Fibroblast of upper back skin (primary cell): ENCODE data around the gene HIPK2.

ENCODE experiments used
- DNase-seq: peaks from one replicate; pipeline ENCODE4 v3.0.0-alpha.2; 2013

HIPK2 gene

GRCh38 chr7:139782932-139783331, 5.1 kb upstream of the HIPK2 start:
- DNase-seq, result no peak

- no peak for DNase-seq
Measured at GRCh38 chr7:139777133-139777891, 486 bp downstream of the HIPK2 start.

- DNase-seq, result peak; percentile 57
Measured at GRCh38 chr7:139776486-139777132, 1.2 kb downstream of the HIPK2 start.

GRCh38 chr7:139775829-139776266, 1.9 kb downstream of the HIPK2 start:
- DNase-seq, result peak; percentile 79

GRCh38 chr7:139774376-139774775, 3.4 kb downstream of the HIPK2 start:
- peak; percentile 89 for DNase-seq

- DNase-seq, result no peak
Measured at GRCh38 chr7:139773371-139773770, 4.4 kb downstream of the HIPK2 start.

GRCh38 chr7:139772873-139773272, 4.9 kb downstream of the HIPK2 start:
- DNase-seq, result no peak

- no peak for DNase-seq
Measured at GRCh38 chr7:139772115-139772514, 5.7 kb downstream of the HIPK2 start.

GRCh38 chr7:139771001-139771956, 6.5 kb downstream of the HIPK2 start:
- DNase-seq, result peak; percentile 88

GRCh38 chr7:139769761-139770160, 8.0 kb downstream of the HIPK2 start:
- no peak for DNase-seq

GRCh38 chr7:139769066-139769465, 8.7 kb downstream of the HIPK2 start:
- no peak for DNase-seq

- no peak for DNase-seq
Measured at GRCh38 chr7:139768249-139768824, 9.5 kb downstream of the HIPK2 start.

GRCh38 chr7:139767561-139767982, 10.2 kb downstream of the HIPK2 start:
- DNase-seq, result peak; percentile 22

- DNase-seq, result no peak
Measured at GRCh38 chr7:139765143-139765542, 12.7 kb downstream of the HIPK2 start.

- peak; percentile 53 for DNase-seq
Measured at GRCh38 chr7:139763330-139763729, 14.5 kb downstream of the HIPK2 start.

- DNase-seq, result peak; percentile 66
Measured at GRCh38 chr7:139762886-139763285, 14.9 kb downstream of the HIPK2 start.

GRCh38 chr7:139758388-139758787, 19.4 kb downstream of the HIPK2 start:
- no peak for DNase-seq

GRCh38 chr7:139757968-139758367, 19.8 kb downstream of the HIPK2 start:
- DNase-seq, result no peak

- DNase-seq, result no peak
Measured at GRCh38 chr7:139753693-139754111, 24.1 kb downstream of the HIPK2 start.

GRCh38 chr7:139753081-139753692, 24.6 kb downstream of the HIPK2 start:
- peak; percentile 34 for DNase-seq

GRCh38 chr7:139752604-139753003, 25.2 kb downstream of the HIPK2 start:
- DNase-seq, result no peak

GRCh38 chr7:139752148-139752547, 25.6 kb downstream of the HIPK2 start:
- no peak for DNase-seq
